ENCODE results near the gene PPP1R14C.

The PPP1R14C gene

DNA sequence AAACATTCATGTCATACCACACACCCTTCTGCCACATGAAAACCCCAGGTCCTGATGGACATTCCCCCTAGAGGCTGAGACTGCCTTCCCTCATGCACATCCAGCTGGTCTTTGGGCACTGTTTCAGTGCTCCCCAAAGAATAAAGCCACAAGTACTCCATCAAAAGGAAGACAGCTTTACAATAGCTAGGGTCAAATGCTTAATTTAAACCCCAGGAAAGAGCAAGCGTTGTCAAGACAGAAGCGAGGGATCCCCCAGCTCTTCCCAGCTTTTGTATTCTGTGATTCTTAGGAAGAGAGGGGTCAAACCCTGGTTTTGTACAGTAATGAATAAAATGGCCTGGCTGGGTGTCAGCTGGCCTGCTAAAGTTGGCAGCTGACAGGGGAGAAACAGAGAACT lies 143.6 kb downstream of the PPP1R14C start:
- Histone ChIP-seq H3K27ac (ENCODE audit: low read length) (no peak overlapping the region), H3K9ac (ENCODE audit: low read length in 2 of 2) (no peak overlapping the region), H3K36me3 (ENCODE audit: control insufficient read depth in 2 of 2, insufficient read depth in 2 of 2, low read length in 2 of 2) (no peaks in the 10 kb centered on the region), H3K4me3 (ENCODE audit: low read length in 2 of 2) (no peak overlapping the region), H3K9me3 (ENCODE audit: control insufficient read depth in 2 of 2, low read length in 2 of 2) (peaks cover 0 to 6% of the 10 kb centered on the region in 2 donors), H3K27me3 (ENCODE audit: control insufficient read depth in 1 of 2, insufficient read depth in 2 of 2, low read length in 2 of 2) (peaks cover 0 to 5% of the 10 kb centered on the region in 2 donors), H3K4me1 (ENCODE audit: control insufficient read depth, insufficient read depth, low read length) (no peaks in the 10 kb centered on the region)

DNA sequence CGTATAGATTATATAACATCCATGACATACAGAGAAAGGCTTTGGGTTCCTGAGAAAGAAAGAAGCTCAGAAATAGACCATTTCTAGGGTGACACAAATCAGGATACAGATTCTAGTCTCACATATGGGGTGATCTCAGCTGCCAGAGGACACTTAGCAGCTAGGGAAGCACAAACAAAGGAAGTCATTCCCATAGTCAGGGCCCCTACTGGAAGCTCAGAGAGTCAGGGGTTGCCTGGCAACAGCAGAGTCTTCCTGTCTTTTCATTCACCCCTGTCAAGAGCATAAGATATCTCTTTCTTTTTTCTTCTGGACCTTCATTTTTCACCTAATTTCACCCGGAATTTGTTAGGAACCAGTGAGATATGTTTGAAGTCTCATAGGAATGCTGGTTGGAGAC lies 144.1 kb downstream of the PPP1R14C start:
- H3K27ac ChIP-seq (ENCODE audit: low read length) = no peak overlapping the region
- no peaks in the 10 kb centered on the region for H3K4me1 ChIP-seq (ENCODE audit: control insufficient read depth, insufficient read depth, low read length)
- H3K27me3 ChIP-seq (ENCODE audit: control insufficient read depth in 1 of 2, insufficient read depth in 2 of 2, low read length in 2 of 2) = peaks cover 0 to 5% of the 10 kb centered on the region in 2 donors
- peaks cover 0 to 6% of the 10 kb centered on the region in 2 donors for H3K9me3 ChIP-seq (ENCODE audit: control insufficient read depth in 2 of 2, low read length in 2 of 2)
- H3K36me3 ChIP-seq (ENCODE audit: control insufficient read depth in 2 of 2, insufficient read depth in 2 of 2, low read length in 2 of 2) = no peaks in the 10 kb centered on the region
- H3K9ac ChIP-seq (ENCODE audit: low read length in 2 of 2) = no peak overlapping the region
- H3K4me3 ChIP-seq (ENCODE audit: low read length in 2 of 2) = no peak overlapping the region

DNA sequence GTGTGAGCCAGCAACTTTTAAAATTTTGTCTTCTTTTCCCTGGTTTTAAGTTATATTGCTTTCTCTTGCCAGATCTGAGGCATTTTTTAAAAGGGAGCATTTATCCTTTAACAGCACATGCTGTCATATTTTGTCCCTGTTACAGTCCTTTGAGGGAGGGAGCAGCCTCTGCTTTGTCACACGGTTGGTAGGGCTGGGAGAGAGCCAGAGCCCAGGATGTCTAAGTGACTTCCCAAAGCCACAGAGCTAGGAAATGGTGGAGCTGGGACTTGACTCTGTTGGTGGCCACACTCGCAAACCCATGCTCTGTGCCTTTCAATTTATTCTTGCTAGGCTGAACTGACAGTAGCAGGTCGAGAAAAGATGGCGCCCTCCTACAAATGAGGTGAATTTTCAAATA lies 145.6 kb downstream of the PPP1R14C start:
- H3K27ac ChIP-seq (ENCODE audit: low read length) = no peak overlapping the region
- peaks cover 0 to 5% of the 10 kb centered on the region in 2 donors for H3K27me3 ChIP-seq (ENCODE audit: control insufficient read depth in 1 of 2, insufficient read depth in 2 of 2, low read length in 2 of 2)
- H3K4me1 ChIP-seq (ENCODE audit: control insufficient read depth, insufficient read depth, low read length) = no peaks in the 10 kb centered on the region
- H3K9ac ChIP-seq (ENCODE audit: low read length in 2 of 2) = no peak overlapping the region
- H3K9me3 ChIP-seq (ENCODE audit: control insufficient read depth in 2 of 2, low read length in 2 of 2) = peaks cover 0 to 6% of the 10 kb centered on the region in 2 donors
- no peak overlapping the region for H3K4me3 ChIP-seq (ENCODE audit: low read length in 2 of 2)
- no peaks in the 10 kb centered on the region for H3K36me3 ChIP-seq (ENCODE audit: control insufficient read depth in 2 of 2, insufficient read depth in 2 of 2, low read length in 2 of 2)

DNA sequence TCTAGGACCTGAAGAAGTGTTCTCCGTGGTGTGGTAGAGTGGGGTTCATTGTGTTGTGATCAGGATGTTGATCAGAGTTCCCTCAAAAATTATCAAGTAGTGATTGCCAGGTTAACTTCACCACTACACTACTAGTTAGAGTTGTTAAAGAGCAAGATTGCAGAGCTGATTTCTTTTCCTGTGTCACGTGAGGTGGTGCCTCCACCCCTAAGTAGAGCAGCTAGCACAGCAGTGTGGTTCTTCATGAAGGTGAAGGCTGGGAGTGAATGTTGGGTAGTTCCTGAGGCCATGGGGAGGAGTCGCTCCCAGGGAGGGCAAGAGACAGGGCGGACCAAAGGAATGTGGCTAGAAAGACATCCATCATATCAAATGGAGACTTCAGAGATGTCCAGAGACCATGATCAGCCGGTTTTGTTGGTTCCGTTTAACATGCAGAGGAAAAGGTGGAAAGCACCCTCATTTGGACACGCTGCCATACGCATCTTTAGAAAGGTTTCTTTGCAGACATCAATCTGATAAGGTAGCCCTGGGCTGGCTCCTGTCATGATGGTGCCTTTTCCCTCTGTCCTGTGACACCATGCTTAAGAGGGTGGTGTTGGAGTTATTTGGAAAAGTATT lies 146.7 kb downstream of the PPP1R14C start:
- Histone ChIP-seq H3K27me3 (ENCODE audit: control insufficient read depth in 1 of 2, insufficient read depth in 2 of 2, low read length in 2 of 2) (peaks cover 0 to 5% of the 10 kb centered on the region in 2 donors), H3K4me1 (ENCODE audit: control insufficient read depth, insufficient read depth, low read length) (no peaks in the 10 kb centered on the region), H3K36me3 (ENCODE audit: control insufficient read depth in 2 of 2, insufficient read depth in 2 of 2, low read length in 2 of 2) (no peaks in the 10 kb centered on the region), H3K27ac (ENCODE audit: low read length) (no peak overlapping the region), H3K4me3 (ENCODE audit: low read length in 2 of 2) (no peak overlapping the region), H3K9ac (ENCODE audit: low read length in 2 of 2) (no peak overlapping the region), H3K9me3 (ENCODE audit: control insufficient read depth in 2 of 2, low read length in 2 of 2) (peaks cover 0 to 6% of the 10 kb centered on the region in 2 donors)

DNA sequence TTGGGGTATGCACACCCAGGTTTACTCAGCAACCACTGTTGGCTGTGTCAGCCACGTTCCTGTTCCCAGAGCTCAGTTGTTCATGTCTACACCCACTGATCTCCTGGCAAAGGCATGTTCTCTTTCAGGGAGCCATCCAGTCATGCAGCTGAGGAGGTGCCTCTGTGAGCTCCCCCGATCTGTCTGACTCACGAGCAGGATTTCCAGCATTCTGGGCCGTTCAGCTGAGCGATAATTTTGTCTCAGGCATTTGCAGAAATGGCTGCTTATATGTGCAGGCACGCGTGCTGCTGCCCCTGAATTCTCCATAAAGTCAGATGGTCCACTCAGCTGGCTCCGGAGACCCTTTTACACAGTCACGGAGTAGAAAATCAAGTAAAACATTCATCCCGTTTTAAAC lies 147.6 kb downstream of the PPP1R14C start:
- Histone ChIP-seq H3K4me1 (ENCODE audit: control insufficient read depth, insufficient read depth, low read length) (no peaks in the 10 kb centered on the region), H3K4me3 (ENCODE audit: low read length in 2 of 2) (no peak overlapping the region), H3K27me3 (ENCODE audit: control insufficient read depth in 1 of 2, insufficient read depth in 2 of 2, low read length in 2 of 2) (peaks cover 0 to 5% of the 10 kb centered on the region in 2 donors), H3K9me3 (ENCODE audit: control insufficient read depth in 2 of 2, low read length in 2 of 2) (peaks cover 0 to 6% of the 10 kb centered on the region in 2 donors), H3K9ac (ENCODE audit: low read length in 2 of 2) (no peak overlapping the region), H3K36me3 (ENCODE audit: control insufficient read depth in 2 of 2, insufficient read depth in 2 of 2, low read length in 2 of 2) (no peaks in the 10 kb centered on the region), H3K27ac (ENCODE audit: low read length) (no peak overlapping the region)

DNA sequence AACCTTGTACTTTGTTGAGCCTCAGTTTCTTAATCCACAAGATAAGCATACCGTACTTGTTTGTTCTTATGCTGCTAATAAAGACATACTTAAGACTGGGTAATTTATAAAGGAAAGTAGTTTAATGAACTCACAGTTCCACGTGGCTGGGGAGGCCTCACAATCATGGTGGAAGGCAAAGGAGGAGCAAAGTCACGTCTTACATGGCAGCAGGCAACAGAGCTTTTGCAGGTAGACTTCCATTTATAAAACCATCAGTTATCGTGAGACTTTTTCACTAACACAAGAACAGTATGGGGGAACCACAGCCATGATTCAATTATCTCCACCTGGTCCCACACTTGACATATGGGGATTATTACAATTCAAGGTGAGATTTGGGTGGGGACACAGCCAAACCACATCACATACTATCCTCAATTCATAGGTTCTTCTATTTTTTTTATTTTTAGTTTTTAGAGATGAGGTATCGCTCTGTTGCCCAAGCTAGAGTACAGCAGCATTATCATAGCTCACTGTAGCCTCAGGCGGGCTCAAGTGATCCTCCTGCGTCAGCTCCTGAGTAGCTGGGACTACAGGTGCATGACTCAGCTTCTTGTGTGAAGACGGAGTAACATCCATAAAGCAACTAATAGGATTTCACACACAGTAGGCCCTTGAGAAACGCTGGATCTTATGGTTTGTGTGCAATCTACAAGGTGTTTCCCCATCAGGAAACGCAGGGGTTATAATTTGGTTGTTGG lies 149.3 kb downstream of the PPP1R14C start:
- no peak overlapping the region for H3K4me3 ChIP-seq (ENCODE audit: low read length in 2 of 2)
- no peaks in the 10 kb centered on the region for H3K36me3 ChIP-seq (ENCODE audit: control insufficient read depth in 2 of 2, insufficient read depth in 2 of 2, low read length in 2 of 2)
- no peaks in the 10 kb centered on the region for H3K4me1 ChIP-seq (ENCODE audit: control insufficient read depth, insufficient read depth, low read length)
- no peak overlapping the region for H3K27ac ChIP-seq (ENCODE audit: low read length)
- H3K27me3 ChIP-seq (ENCODE audit: control insufficient read depth in 1 of 2, insufficient read depth in 2 of 2, low read length in 2 of 2) = peaks cover 0 to 3% of the 10 kb centered on the region in 2 donors
- no peak overlapping the region for H3K9ac ChIP-seq (ENCODE audit: low read length in 2 of 2)
- peaks cover 7 to 9% of the 10 kb centered on the region in 2 donors for H3K9me3 ChIP-seq (ENCODE audit: control insufficient read depth in 2 of 2, low read length in 2 of 2)

DNA sequence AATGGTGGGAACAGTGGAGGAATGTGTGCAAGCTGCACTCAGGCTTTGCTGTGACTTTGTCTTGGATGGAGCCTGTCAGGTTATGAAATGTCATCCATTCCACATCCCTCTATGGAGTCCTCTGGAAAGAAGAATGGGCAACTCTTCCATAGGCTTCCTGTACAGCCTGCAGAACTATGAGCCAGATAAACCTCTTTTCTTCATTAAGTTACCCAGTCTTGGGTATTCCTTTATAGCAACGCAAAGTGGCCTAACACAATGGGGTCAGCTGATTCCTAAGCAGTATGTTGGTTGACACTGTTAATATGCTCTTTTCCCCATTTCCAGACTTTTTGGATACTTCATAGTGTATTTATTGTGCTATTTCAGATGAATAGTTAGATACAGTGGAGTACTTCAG lies 150.2 kb downstream of the PPP1R14C start:
- no peak overlapping the region for H3K9ac ChIP-seq (ENCODE audit: low read length in 2 of 2)
- no peak overlapping the region for H3K27ac ChIP-seq (ENCODE audit: low read length)
- no peak overlapping the region for H3K4me3 ChIP-seq (ENCODE audit: low read length in 2 of 2)
- H3K9me3 ChIP-seq (ENCODE audit: control insufficient read depth in 2 of 2, low read length in 2 of 2) = peaks cover 10 to 15% of the 10 kb centered on the region in 2 donors
- H3K36me3 ChIP-seq (ENCODE audit: control insufficient read depth in 2 of 2, insufficient read depth in 2 of 2, low read length in 2 of 2) = no peaks in the 10 kb centered on the region
- H3K4me1 ChIP-seq (ENCODE audit: control insufficient read depth, insufficient read depth, low read length) = no peaks in the 10 kb centered on the region
- peaks cover 0 to 3% of the 10 kb centered on the region in 2 donors for H3K27me3 ChIP-seq (ENCODE audit: control insufficient read depth in 1 of 2, insufficient read depth in 2 of 2, low read length in 2 of 2)

DNA sequence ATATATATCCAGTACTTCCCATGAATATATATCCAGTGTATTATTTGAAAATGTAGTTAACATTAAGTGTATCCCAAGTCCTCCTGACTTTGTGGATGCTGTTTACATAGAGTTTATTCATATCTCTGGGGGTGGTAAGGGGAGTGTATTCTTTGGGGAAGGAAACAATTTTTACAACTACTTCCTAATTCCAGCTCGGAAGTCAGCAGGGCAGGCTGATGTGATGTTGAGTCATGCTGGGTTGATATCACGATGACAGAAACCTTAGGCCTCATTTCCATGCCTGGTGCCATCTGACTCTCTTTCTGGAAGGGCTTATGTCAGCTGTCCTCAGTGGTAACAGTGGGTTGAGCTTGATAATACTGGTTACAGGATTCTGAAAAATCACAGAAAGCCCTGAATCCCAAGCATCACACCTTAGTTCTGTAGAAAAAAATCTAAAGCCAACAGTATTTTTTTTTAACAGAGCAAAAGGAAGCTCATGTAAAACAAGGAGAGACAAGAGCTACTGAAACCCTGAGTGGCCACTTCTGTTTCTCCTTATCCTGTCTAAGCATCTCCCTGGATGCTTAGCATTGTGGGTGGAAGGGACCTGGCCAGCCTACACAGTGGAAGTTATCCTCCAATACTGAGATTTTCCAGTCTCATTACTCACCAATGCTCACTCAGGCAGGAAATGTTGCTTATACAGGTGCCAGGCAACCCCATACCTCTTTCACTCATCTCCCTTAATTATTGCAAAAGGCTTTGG lies 150.8 kb downstream of the PPP1R14C start:
- H3K9ac ChIP-seq (ENCODE audit: low read length in 2 of 2) = no peak overlapping the region
- no peak overlapping the region for H3K4me3 ChIP-seq (ENCODE audit: low read length in 2 of 2)
- no peaks in the 10 kb centered on the region for H3K36me3 ChIP-seq (ENCODE audit: control insufficient read depth in 2 of 2, insufficient read depth in 2 of 2, low read length in 2 of 2)
- no peaks in the 10 kb centered on the region for H3K4me1 ChIP-seq (ENCODE audit: control insufficient read depth, insufficient read depth, low read length)
- peaks cover 0 to 3% of the 10 kb centered on the region in 2 donors for H3K27me3 ChIP-seq (ENCODE audit: control insufficient read depth in 1 of 2, insufficient read depth in 2 of 2, low read length in 2 of 2)
- peaks cover 10 to 15% of the 10 kb centered on the region in 2 donors for H3K9me3 ChIP-seq (ENCODE audit: control insufficient read depth in 2 of 2, low read length in 2 of 2)
- no peak overlapping the region for H3K27ac ChIP-seq (ENCODE audit: low read length)

DNA sequence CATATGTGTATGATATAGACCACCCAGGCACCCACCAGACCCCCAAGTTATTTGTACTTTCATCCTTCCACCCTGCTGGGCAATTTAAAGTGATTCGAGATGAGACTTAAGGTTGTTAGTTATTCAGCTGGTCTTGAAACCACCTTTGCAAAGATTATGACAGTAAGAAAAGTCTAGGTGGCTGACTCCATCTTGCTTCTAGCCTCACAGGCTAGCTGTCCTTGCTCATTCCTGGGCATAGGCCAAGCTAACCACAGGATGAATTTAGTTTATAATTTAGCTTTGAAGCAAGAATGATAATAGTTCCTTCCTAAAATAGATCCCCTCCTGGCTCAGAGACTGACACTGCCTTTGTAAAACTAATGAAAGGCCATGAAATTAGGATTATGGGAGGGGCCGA lies 154.0 kb downstream of the PPP1R14C start:
- peaks cover 10 to 15% of the 10 kb centered on the region in 2 donors for H3K9me3 ChIP-seq (ENCODE audit: control insufficient read depth in 2 of 2, low read length in 2 of 2)
- no peak overlapping the region for H3K4me3 ChIP-seq (ENCODE audit: low read length in 2 of 2)
- H3K36me3 ChIP-seq (ENCODE audit: control insufficient read depth in 2 of 2, insufficient read depth in 2 of 2, low read length in 2 of 2) = no peaks in the 10 kb centered on the region
- no peak overlapping the region for H3K27ac ChIP-seq (ENCODE audit: low read length)
- H3K27me3 ChIP-seq (ENCODE audit: control insufficient read depth in 1 of 2, insufficient read depth in 2 of 2, low read length in 2 of 2) = no peaks in the 10 kb centered on the region
- H3K4me1 ChIP-seq (ENCODE audit: control insufficient read depth, insufficient read depth, low read length) = no peaks in the 10 kb centered on the region
- H3K9ac ChIP-seq (ENCODE audit: low read length in 2 of 2) = no peak overlapping the region

DNA sequence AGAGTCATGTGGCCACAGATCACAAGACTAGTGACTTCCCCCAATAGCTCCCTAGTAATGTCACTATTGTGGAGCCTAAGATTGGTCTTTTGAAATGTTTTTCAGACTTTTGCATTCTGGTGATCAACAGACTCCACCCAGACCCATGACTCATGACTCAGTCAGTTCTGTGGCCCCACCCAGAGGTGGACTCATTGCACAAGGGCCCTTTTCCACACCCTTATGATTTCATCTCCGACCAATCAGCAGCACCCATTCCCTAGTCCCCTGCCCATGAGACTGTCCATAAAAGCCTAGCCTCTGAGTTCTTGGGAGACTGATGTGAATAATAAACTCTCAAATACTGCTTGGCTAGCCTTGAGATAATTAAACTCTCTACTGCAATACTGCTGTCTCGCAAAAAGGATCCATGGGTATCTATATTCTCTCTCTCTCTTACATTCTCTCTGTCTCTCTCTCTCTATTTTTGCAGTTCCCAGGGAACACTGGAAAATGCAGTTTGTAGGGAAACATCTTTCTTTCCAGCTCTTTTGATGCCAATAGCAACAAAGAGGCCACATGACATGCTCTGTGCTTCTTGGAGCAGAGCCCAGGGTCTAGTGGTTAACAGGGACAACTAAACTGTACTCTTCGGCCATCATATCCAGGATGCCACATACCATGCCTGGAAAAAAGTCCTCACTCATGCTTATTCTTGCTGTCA lies 154.6 kb downstream of the PPP1R14C start:
- H3K27me3 ChIP-seq (ENCODE audit: control insufficient read depth in 1 of 2, insufficient read depth in 2 of 2, low read length in 2 of 2) = peaks cover 0 to 3% of the 10 kb centered on the region in 2 donors
- no peak overlapping the region for H3K9ac ChIP-seq (ENCODE audit: low read length in 2 of 2)
- no peaks in the 10 kb centered on the region for H3K4me1 ChIP-seq (ENCODE audit: control insufficient read depth, insufficient read depth, low read length)
- H3K4me3 ChIP-seq (ENCODE audit: low read length in 2 of 2) = no peak overlapping the region
- H3K9me3 ChIP-seq (ENCODE audit: control insufficient read depth in 2 of 2, low read length in 2 of 2) = peaks cover 10 to 15% of the 10 kb centered on the region in 2 donors
- no peak overlapping the region for H3K27ac ChIP-seq (ENCODE audit: low read length)
- no peaks in the 10 kb centered on the region for H3K36me3 ChIP-seq (ENCODE audit: control insufficient read depth in 2 of 2, insufficient read depth in 2 of 2, low read length in 2 of 2)

All from stomach smooth muscle (tissue), 2 donors.